Lower leg skin (tissue), 3 donors: Measurements from ENCODE around the gene TCEA2.

Experiments
- CTCF ChIP-seq, 3 donors: fragments of 450-650 bp; IDR thresholded peaks; one replicate each; pipeline ENCODE4 v1.5.1; 2016; ENCODE audit warnings: antibody characterized with exemption in 3 of 3, mild to moderate bottlenecking in 3 of 3, moderate library complexity in 2 of 3
- POLR2A ChIP-seq, 2 donors: fragments of 450-650 bp; IDR thresholded peaks; one replicate each; pipeline ENCODE4 v1.6.1; 2016 to 2017; ENCODE audit warnings: antibody characterized with exemption in 2 of 2, mild to moderate bottlenecking in 1 of 2, moderate library complexity in 1 of 2

- TF ChIP-seq CTCF (IDR thresholded peaks at IDR 0.05) (no peak), POLR2A (IDR thresholded peaks at IDR 0.05) (no peak)
Measured at GRCh38 chr20:64037199-64037497, 25.9 kb upstream of the TCEA2 start.
